ENCODE measurements around the gene NEK6. TPM values are rescaled to one million over a fixed set of nuclear protein-coding genes. Genes with fewer than 3 reads are reported as not detected.
A peak's percentile ranks its signal among the peaks of the same experiment; 100 is the strongest.
"Not testable (repeated sequence)": the region's sequence is repeated elsewhere in the genome, so short reads cannot be mapped to it uniquely, and the experiment has no call there.

Gene NEK6
- total RNA-seq, 1 experiment from 2014 or later = 57.9 TPM

DNA sequence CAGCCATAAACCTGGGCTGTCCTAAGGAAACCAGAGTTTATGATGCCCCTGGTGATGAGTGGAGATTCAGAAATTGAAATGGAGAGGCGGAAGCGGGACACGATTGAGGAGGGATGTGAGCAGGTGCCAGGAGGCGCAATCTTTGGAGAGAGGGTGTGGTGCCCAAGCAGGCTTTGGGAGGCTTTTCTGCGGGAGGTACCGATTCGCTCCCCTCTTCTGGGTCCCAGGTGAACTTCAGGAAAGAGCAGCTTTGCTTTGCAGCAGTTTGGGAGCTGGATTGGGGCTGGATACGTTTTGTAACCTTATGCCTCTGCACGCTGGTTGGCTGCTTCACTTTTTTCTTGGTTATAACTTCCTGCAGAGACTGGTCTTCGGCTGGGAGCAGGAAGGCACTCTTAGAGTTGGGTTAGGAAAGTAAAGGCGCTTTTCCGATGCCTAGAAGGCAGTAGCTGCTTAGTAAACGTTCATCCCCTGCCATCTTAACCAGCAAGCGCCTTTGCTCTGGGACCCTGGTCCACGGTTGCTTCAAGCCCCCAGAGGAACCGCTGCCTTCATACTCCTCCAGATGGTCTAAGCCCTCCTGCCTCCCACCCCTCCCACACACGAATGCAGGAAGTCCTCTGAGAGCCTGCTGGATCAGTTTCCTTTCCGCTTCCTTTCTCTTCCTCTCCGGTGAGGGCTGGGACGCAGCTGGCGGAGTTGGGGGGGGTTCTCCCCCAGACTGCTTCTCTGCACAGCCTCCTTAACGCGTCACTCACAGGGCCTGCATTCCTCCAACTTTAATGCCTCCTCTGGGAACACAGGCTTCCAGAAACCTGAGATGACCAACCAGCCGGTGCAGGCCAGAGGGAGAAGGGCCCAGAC, 15.2 kb upstream of the NEK6 start:
- DNase-seq = peak in 1 of 2 experiments; percentile 34
- Histone ChIP-seq H3K4me3 (no peak overlapping the region), H3F3A (ENCODE audit: insufficient read depth, low read depth) (no peaks in the 10 kb centered on the region), H3K9me2 (ENCODE audit: insufficient read depth) (no peaks in the 10 kb centered on the region), H3K4me2 (no peak overlapping the region), H3K27ac (no peak overlapping the region), H3K4me1 (replicated peaks; ENCODE audit: insufficient read depth) (no peaks in the 10 kb centered on the region), H3K79me2 (ENCODE audit: low read depth) (no peaks in the 10 kb centered on the region), H4K20me1 (ENCODE audit: insufficient read depth) (no peaks in the 10 kb centered on the region), H3K9me3 (ENCODE audit: insufficient read depth, low read depth) (no peaks in the 10 kb centered on the region), H3K27me3 (ENCODE audit: insufficient read depth, low read depth) (no peaks in the 10 kb centered on the region), H3K36me3 (ENCODE audit: low read depth) (no peaks in the 10 kb centered on the region), H2AFZ (no peak overlapping the region)
- POLR2A ChIA-PET (ENCODE audit: unreplicated experiment) = interaction anchor here (0.6 to 0.7 kb wide), 3 partner anchors 22 to 566 kb away, joined by 3 read pairs; no protein-coding TSS in a partner anchor
- TF ChIP-seq, protein P1, sequence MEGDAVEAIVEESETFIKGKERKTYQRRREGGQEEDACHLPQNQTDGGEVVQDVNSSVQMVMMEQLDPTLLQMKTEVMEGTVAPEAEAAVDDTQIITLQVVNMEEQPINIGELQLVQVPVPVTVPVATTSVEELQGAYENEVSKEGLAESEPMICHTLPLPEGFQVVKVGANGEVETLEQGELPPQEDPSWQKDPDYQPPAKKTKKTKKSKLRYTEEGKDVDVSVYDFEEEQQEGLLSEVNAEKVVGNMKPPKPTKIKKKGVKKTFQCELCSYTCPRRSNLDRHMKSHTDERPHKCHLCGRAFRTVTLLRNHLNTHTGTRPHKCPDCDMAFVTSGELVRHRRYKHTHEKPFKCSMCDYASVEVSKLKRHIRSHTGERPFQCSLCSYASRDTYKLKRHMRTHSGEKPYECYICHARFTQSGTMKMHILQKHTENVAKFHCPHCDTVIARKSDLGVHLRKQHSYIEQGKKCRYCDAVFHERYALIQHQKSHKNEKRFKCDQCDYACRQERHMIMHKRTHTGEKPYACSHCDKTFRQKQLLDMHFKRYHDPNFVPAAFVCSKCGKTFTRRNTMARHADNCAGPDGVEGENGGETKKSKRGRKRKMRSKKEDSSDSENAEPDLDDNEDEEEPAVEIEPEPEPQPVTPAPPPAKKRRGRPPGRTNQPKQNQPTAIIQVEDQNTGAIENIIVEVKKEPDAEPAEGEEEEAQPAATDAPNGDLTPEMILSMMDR (conservative IDR thresholded peaks at IDR 0.05) = no peak
- TF ChIP-seq EZH2 (IDR thresholded peaks at IDR 0.05; ENCODE audit: low read depth) = no peak
- TSS peak; percentile 50 for BruUV-seq (replicated peaks)
- intact Hi-C loops (cut with micrococcal nuclease; ENCODE audit: unreplicated experiment) = no loop called here
- CTCF ChIA-PET = no interaction called here

DNA sequence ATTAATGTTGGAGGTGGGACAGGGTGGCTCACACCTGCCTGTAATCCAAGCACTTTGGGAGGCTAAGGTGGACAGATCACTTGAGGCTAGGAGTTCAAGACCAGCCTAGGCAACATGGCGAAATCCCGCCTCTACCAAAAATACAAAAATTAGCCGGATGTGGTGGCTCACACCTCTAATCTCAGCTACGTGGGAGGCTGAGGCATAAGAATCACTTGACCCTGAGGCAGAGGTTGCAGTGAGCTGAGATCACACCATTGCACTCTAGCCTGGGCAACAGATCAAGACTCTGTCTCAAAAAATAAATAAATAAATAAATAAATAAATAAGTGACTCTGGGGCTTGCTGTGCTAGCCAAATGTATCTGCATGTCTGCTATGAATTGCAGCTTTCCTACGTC, 10.4 kb upstream of the NEK6 start:
- DNase-seq; H3K27ac ChIP-seq; H3K36me3 ChIP-seq (ENCODE audit: low read depth); H3K4me2 ChIP-seq; H2AFZ ChIP-seq; H3K4me1 ChIP-seq (replicated peaks; ENCODE audit: insufficient read depth); H3K9me3 ChIP-seq (ENCODE audit: insufficient read depth, low read depth); H3K9me2 ChIP-seq (ENCODE audit: insufficient read depth); H3K4me3 ChIP-seq; H3F3A ChIP-seq (ENCODE audit: insufficient read depth, low read depth); BruUV-seq (replicated peaks); H4K20me1 ChIP-seq (ENCODE audit: insufficient read depth); intact Hi-C loops (cut with micrococcal nuclease; ENCODE audit: unreplicated experiment); POLR2A ChIA-PET (ENCODE audit: unreplicated experiment); H3K27me3 ChIP-seq (ENCODE audit: insufficient read depth, low read depth); H3K79me2 ChIP-seq (ENCODE audit: low read depth): not testable (repeated sequence)
- CTCF ChIA-PET = interaction anchor here (0.8 kb wide), 1 partner anchor 10 kb away, joined by 3 read pairs; no protein-coding TSS in a partner anchor

DNA sequence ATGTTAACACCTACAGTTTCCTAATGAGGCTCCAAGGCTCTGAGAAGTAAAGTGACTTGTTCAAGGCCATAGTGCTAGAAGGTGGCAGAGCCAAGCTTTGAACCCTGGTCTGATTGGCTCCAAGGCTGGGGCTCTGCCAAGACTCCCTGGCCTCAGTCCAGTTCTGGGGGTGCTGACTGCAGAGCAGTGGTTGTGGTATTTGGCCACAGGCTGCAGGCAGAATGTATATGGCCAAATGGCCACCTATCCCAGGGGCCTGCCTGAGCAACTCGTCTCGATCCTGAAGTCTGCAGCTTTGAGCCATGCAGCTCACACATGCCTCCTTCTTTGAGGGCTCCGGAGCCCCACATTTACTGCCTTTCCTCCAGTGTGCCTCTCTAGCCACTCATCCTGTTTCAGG, 9.7 kb upstream of the NEK6 start:
- H3K9me3 ChIP-seq (ENCODE audit: insufficient read depth, low read depth) = no peaks in the 10 kb centered on the region
- CTCF ChIA-PET = no interaction called here
- no peaks in the 10 kb centered on the region for H3K27me3 ChIP-seq (ENCODE audit: insufficient read depth, low read depth)
- H2AFZ ChIP-seq = no peak overlapping the region
- no peaks in the 10 kb centered on the region for H3K79me2 ChIP-seq (ENCODE audit: low read depth)
- no peaks in the 10 kb centered on the region for H3K9me2 ChIP-seq (ENCODE audit: insufficient read depth)
- H3K27ac ChIP-seq = no peak overlapping the region
- POLR2A ChIA-PET (ENCODE audit: unreplicated experiment) = interaction anchor here (0.6 kb wide), 1 partner anchor 632 kb away, joined by 4 read pairs; no protein-coding TSS in a partner anchor
- DNase-seq = no peak
- TF ChIP-seq, protein P1 (conservative IDR thresholded peaks at IDR 0.05) = no peak
- TF ChIP-seq EZH2 (IDR thresholded peaks at IDR 0.05; ENCODE audit: low read depth) = no peak
- intact Hi-C loops (cut with micrococcal nuclease; ENCODE audit: unreplicated experiment) = no loop called here
- no peaks in the 10 kb centered on the region for H4K20me1 ChIP-seq (ENCODE audit: insufficient read depth)
- no TSS peak for BruUV-seq (replicated peaks)
- H3K4me2 ChIP-seq = no peak overlapping the region
- H3K4me3 ChIP-seq = no peak overlapping the region
- no peaks in the 10 kb centered on the region for H3K36me3 ChIP-seq (ENCODE audit: low read depth)
- H3F3A ChIP-seq (ENCODE audit: insufficient read depth, low read depth) = no peaks in the 10 kb centered on the region
- H3K4me1 ChIP-seq (replicated peaks; ENCODE audit: insufficient read depth) = no peaks in the 10 kb centered on the region

Data from PC-9 (cell line).